NCI-H2227 (cell line): ENCODE data around the gene HNRNPUL2.
"Not testable (repeated sequence)": the region's sequence is repeated elsewhere in the genome, so short reads cannot be mapped to it uniquely, and the experiment has no call there.

ENCODE experiments used
- DNase-seq: peaks from one replicate; lab custom pipeline; 2025; ENCODE audit not compliant: unreplicated experiment; lab: John Stamatoyannopoulos, UW

Gene HNRNPUL2

DNA sequence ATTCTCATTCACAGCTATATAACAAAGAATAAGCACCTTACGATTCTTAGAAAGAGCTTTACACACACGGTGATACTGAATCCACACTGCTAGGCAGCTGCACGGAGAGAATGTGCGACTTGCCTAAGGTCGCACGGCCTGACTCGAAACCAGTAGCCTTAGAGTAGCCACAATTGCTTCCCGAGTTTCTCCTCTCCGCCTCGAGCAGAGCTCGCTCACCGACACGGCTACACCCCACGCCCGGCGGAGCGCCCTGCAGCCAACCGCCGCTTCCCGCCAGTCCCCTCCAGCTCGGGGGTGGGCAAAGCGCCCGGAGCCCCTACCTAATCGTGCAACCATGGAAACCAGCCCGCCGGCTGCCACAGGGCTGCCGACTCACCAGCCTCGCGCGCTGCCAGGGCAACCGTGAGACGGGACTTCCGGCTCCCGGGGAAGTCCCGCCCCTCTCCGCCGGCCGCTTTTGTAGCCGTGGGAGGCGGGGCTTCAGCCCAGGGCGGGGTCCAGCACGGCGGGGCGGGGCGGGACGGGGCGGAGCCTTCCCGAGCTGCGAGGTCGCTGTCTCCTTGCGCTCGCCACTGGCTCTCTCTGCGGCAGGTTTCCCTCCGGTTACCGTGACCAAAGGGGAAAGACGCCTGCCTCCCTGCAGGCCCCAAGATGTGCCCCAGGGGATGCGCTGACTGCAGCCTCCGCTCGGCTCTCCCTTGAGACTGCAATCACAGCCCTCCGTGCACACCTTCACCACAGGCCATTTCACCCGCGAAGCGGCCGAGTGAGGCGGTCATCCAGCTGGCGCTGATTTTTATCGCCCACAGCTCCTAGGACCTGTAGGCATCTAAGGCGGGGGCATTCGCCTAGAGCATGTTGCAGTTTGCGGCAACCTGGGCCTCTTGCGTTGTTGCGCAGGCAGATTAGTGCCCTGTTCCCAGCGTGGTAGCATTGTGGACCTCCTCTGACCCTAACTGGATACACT, 21.1 kb downstream of the HNRNPUL2 start:
- DNase-seq: peak; percentile 98

DNA sequence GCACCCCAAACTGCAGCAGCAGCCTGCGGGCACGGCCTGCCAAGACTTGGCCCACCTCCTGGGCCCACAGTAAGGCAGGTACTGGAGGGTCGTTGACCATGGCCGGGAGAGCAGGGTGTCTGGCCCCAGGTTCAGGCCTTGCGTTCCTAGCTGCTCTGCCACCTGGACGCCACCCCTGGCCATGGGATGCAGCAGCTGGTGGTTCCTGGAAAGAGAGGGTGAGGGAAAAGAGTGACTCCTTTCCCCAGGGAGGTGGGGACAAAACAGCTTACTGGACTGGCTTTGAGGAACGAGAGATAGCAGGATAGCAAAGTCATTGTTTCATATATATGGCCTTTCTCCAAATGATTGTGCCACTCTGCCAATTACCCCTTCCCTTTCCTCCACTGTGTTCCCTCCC, 21.8 kb downstream of the HNRNPUL2 start:
- peak; percentile 33 for DNase-seq

DNA sequence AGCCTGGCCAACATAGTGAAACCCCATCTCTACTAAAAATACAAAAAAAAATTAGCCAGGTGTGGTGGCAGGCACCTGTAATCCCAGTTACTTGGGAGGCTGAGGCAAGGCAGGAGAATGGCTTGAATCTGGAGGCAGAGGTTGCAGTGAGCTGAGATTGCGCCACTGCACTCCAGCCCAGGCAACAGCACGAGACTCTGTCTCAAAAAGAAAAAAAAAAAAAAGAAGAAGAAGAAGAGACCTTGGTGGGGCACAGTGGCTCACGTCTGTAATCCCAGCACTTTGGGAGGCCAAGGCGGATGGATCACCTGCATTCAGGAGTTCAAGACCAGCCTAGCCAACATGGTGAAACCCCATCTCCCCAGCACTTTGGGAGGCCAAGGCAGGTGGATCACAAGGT, 23.3 kb downstream of the HNRNPUL2 start:
- not testable (repeated sequence) for DNase-seq

DNA sequence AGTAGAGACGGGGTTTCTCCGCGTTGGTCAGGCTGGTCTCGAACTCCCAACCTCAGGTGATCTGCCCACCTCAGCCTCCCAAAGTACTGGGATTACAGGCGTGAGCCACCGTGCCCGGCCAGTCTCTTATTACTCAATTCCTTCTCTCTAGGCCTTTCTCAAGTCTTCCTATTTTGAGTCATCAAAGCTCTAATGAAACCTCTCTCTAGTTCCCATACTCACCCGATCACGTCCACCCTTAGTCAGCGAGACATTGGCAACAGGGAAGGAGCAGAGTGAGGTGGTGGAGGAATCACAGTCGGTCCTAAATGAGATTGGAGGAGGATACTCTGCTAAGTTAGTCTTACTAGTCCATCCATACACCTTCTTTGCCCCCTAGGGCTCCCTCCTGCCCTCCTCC, 25.0 kb downstream of the HNRNPUL2 start:
- DNase-seq: no peak

DNA sequence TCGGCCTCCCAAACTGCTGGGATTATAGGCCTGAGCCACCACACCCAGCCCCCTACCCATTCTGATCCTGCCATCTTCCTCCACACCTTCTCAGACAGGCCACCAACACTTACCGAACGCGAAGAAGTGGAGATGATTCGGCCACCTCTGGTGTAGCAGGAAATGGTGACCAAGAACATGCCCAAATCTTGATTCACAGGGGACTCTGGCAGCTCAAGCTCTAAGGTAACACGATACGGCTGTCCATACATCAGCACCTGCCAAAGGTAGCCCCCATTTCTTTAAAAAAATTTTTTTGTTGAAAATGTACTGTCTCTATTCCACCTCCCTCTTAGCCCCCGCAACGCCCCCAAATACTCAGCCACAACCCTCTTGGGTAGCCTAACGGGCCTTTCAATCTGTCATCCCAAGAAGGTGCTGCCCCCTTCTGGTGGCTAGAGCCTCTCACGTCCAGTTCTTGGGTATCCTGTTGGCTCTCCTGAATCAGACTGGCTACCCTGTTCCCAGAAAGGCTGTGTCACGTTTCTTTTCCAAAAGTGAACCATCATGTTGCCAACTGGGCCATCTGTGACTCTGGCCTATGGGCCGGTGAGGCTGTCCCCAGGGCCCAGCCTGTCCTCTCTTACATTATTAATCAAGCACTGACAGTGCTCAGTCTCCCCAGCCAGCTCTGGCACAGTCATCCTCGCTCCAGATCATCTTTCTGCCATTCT, 32.6 kb downstream of the HNRNPUL2 start:
- DNase-seq: peak; percentile 79

DNA sequence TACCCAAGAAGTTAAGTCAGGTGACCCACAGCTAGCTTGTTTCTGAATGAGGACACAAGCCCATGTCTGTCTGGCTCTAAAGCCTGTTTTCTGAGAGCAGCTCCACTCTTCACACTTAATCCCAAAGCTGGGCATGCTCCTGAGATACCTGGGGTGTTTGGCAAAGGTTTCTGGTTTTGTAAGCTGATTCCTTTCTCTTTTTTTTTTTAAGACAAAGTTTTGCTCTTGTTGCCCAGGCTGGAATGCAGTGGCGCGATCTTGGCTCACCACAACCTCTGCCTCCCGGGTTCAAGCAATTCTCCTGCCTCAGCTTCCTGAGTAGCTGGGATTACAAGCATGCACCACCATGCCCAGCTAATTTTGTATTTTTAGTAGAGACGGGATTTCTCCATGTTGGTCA, 33.6 kb downstream of the HNRNPUL2 start:
- DNase-seq: not testable (repeated sequence)

DNA sequence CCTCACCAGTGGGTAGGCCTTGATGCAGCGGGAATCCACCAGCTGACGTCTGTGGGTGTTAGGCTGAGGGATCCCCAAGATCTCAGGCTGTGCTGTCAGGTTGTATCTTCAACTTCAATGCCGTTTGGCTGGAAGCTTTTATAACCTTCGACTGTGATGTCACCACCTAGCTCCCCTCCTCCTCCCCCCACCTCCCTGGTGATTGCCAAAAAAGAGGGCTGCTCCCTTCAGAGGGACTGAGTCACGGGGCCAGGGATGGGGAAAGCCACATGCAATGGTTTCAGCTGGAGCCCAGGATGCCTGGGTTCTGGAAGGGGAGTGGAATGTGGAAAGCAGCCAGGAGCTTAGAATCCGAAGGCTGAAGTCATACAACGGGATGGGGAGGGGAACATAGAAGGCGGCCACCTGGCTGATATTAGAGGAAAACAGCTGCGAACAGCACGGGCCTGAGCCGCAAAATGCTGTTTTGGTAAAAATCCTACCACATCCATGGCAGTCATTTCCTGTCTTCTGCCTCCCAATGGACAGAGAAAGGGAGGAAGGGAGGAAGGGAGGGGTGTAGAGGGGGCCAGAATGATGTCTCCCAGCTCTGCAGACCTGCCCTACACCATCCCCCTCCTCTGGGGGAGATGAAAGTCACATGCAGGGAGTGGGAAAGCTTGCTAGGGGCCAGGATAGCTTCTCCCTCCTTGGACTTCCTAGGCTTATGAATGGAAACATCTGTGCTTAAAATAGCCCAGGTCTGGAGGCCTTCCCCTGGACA, 37.7 kb downstream of the HNRNPUL2 start, which contains the start of gene LRRN4CL:
LRRN4CL (minus strand) TSS at position 110 of the 763 bp plus-strand sequence. CDS start 1,022 bp downstream, outside the sequence.
- DNase-seq: peak; percentile 20

DNA sequence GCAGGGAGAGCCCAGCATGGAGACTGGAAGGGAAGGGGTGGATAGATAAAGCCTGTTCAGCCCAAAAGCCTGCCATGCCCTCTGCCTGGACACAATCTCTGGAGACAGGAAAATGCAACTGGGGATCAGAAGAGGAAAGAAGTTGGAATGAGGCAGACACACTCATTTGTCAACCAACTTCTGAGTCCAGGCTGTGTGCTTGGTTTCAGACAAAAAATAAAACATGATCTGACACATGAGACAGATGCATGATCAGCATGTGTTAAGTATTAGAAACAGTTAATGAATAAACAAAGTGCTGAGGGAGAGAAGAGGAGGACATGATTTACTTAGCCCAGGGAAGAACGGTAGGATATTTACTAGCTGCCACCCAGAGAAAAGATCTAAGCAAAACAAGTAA, 38.8 kb downstream of the HNRNPUL2 start:
- DNase-seq: no peak

DNA sequence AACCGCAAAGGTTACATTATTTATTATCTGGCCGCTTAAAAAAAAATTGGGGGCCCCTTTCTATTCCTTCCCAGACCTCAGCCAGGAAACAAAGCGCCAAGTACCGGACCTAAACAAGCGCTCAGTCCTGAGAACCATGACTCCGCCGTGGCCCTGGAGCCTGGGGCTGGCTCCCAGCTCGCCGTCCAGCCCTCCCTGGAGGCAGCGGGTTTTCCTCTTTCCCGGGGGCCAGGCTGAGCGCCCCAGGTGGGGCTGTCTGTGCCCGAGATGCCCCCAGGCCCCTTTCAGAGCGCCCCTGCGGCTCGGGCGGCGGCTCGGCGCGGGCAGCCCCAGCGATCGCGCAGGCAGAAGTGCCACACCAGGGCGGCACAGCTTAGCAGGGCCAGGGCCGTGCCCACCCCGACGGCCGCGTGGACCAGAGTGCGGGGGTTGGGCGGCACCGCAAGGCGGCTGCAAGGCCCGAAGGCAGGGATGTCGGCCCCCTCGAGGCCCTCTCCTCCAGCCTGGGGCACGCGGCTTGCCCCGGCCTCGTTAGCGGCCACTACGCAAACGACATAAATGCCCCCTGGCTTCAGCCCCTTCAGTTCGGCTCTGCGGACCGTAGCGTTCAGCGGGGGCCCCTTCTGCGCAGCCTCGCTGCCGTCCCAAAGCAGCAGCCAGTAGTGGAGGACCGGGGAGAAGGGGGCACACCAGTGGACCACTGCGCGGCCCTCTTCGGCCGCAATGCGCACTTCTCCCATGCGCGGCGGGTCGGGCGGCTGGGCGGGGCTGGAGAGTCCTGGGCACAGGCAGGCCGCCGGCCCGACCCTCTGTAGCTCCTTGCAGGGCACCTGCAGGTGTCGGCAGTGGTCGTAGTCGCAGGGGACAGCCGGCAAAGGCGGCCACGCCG, 39.5 kb downstream of the HNRNPUL2 start:
- no peak for DNase-seq

DNA sequence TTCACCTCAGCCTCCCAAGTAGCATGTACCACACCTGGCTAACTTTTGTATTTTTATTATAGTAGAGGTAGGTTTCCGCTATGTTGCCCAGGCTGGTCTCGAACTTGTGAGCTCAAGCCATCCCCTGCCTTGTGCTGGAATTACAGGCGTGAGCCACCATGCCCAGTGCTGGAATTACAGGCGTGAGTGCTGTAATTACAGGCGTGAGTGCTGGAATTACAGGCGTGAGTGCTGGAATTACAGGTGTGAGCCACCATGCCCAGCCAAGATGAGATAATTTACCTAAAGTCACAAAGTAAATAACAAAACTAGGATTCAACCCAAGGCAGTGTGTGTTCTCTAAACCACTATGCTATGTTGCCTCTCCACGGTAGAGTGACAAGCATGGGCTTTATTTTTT, 44.7 kb downstream of the HNRNPUL2 start:
- DNase-seq: peak; percentile 66

DNA sequence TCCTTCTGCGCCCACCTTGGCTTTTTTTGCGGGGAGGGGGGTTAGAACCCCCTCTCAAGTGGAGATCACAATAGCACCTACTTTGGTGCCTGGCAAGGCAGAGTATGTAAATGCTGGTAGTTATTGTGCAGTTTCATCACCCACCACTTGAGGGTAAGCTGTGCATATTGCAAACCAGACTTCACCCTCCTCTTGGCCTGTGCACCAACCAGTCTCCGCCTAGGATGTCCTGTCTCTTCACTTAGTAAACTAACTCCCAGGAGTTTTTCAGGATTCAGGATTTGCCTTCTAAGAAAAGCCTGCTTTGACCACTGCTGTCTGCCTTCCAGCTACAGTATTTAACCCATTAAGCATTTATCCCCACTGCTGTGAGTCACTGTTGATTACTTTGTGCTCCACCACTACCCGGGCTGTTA, 46.4 kb downstream of the HNRNPUL2 start:
- DNase-seq: peak; percentile 50

DNA sequence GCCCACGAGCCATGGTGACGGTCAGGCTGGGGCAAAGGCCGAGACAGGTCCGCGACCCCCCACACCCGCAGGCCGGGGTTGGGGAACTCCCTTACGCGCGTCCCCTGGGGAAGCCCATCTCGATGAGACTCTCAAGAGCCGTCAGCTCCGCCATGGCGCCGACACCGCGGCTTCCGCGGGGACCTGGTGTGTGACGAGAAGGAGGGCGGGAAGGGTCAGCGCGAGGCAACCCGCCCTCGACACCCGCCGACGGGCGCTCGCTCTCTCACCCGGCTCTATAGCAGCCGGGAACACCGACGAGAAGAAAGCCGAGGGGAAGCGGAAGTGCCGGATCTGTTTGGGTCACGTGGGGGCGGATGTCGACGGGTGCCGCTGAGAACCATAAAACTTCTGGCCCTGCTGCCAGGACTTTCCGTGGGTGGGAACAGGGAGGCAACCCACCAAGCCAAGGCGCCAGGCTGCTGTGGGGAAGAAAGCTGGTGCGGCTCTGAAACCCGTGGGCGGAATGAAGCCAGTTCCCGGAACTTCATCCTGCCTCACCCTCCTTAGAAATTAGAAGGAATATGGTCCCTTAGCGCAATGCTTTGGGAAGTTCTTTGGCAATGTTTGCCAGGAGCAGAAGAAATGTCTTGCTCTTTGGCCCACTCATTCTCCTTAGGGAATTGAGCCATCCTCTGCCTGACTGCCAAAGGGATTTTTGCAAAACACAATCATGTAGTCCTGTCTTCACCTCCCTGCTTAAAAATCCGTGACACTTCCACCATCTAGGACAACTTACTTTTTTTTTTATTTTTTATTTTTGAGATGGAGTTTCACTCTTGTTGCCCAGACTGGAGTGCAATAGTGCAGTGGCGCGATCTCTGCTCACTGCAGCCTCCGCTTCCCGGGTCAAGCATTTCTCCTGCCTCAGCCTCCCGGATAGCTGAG, 48.2 kb downstream of the HNRNPUL2 start, which contains the start of gene UBXN1:
UBXN1 (minus strand) TSS at position 304 of the 927 bp plus-strand sequence; CDS start at position 154, 150 bp downstream.
- peak; percentile 89 for DNase-seq

DNA sequence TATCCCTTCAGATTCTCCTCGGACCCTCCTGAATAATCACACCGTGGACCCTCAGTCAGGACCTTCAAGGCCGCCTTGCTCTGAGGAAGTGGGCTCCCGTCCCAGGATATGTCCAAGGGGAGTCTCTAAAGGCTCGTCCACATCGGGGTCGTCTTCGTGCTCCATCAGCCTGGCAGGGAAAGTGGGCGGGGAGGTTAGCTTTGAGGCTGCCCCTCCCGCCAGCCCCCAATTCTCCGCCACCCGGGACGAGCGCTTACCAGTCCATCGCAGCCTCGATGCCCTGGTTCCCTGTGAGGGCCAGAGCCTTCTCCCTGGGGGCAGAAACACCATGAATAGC, 48.9 kb downstream of the HNRNPUL2 start:
- DNase-seq: no peak

DNA sequence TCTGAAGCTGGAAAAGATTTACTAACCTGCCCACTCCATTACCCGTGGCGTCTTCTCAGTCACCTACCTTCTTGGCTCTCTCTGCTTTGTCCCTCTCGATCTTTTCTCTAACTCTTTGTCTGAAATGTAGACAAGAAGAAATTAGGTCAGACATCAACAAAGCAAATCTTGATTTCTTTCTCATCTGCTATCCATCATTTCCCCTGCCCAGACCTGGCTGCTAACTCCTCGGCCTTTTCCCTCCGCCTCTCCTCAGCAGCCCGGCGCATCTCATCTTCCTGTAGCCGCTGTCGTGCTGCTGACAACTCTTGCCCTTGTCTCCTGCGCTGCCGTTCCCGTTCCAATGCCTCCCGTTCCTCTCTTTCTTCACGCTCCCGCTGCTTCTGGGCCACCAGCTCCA, 49.5 kb downstream of the HNRNPUL2 start:
- DNase-seq: no peak

DNA sequence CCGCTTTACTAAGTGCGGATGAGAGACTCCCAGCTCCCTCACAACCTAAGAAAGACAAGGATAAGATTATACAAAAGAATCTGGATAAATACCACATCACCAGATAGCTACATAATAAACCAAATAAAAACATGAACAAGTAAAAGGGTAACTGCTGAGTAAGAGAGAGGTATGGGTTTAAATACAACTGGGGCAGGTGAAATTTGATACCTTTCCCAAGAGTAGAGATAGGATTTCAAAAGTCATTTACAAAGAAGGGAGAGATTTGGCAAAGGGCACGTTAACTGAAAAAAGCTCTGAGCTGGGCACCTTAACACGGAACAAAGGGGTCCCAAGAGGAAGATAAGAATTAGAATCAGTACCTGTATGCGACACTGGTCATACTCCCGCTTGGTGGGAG, 50.1 kb downstream of the HNRNPUL2 start:
- DNase-seq: no peak

DNA sequence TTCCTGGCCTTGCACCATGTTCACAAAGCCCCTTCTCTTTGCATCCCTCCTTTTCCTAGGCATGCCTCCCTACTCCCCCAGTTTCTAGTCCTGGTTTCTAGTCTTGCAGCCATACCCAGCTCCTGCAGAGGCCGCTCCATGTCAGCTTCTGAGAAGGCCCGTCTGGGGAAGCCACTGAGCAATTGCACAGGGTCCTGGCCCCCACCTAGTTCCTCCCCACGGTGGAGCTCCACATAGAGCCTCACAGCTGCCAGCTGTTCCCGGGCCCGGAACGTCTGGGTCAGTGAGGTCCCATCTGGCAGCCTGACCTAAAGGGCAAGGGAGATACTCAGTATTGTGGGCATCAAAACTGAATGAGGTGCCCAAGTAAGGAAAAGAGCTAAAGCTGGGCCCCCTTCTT, 50.6 kb downstream of the HNRNPUL2 start:
- DNase-seq: peak; percentile 21

DNA sequence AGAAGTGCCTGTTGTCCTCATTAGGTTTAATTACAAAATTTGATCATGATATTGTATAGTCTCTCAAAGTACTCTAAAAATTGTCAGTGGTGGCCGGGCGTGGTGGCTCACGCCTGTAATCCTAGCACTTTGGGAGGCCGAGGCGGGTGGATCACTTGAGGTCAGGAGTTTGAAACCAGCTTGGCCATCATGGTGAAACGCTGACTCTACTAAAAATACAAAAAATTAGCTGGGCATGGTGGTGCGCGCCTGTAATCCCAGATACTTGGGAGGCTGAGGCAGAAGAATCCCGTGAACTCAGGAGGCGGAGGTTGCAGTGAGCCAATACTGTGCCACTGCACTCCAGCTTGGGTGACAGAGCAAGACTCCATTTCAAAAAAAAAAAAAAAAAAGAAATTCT, 51.8 kb downstream of the HNRNPUL2 start:
- DNase-seq: not testable (repeated sequence)

DNA sequence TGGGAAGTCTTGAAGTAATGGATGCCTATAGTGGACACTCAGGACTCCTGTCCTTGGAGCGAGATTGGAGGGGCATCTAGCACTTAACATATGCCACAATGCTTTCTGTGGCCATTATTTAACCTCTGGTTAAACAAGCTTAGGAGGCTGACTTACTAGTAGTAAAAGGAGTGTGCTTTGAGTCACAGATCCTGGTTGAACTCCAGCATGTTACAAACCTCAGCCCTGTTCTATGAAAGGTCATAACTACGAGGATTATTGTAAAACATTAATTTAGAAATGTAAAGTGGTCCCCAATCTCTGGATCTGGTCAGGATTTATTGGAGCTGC, 54.1 kb downstream of the HNRNPUL2 start:
- DNase-seq: no peak
